ENCODE data around the gene EGFL7.

GRCh38 chr9:136634904-136635303, 27.8 kb upstream of the EGFL7 start:
- TF ChIP-seq POLR2AphosphoS5 (IDR thresholded peaks at IDR 0.05): peak in 2 of 3 donors; percentile 65 to 70
- no peak for TF ChIP-seq CTCF (IDR thresholded peaks at IDR 0.05 in 8 of 11, conservative IDR thresholded peaks at IDR 0.05 in 3 of 11)
- no peak for TF ChIP-seq POLR2A (IDR thresholded peaks at IDR 0.05)
